GM12865 (cell line): ENCODE data around the gene CAPG.

Source experiments
- DNase-seq: peaks from one replicate; pipeline ENCODE4 v3.0.0; 2010; ENCODE audit warnings: low read depth
- H3K4me3 ChIP-seq: 2 replicates; pipeline ENCODE4 v1.5.1; 2011; ENCODE audit warnings: mild to moderate bottlenecking, low read depth, low read length, control low read depth
- TF ChIP-seq, protein P1 (sequence below): IDR thresholded peaks from 2 replicates; pipeline ENCODE4 v1.5.1; 2011; ENCODE audit warnings: low read length, control low read depth, low read depth, inconsistent platforms; ENCODE audit not compliant: insufficient read depth; ENCODE audit errors: missing control alignments

Gene CAPG

GRCh38 chr2:85400023-85400422 lies 10.1 kb downstream of the CAPG start:
- no peak overlapping the region for H3K4me3 ChIP-seq
- no peak for DNase-seq
- TF ChIP-seq, protein P1, sequence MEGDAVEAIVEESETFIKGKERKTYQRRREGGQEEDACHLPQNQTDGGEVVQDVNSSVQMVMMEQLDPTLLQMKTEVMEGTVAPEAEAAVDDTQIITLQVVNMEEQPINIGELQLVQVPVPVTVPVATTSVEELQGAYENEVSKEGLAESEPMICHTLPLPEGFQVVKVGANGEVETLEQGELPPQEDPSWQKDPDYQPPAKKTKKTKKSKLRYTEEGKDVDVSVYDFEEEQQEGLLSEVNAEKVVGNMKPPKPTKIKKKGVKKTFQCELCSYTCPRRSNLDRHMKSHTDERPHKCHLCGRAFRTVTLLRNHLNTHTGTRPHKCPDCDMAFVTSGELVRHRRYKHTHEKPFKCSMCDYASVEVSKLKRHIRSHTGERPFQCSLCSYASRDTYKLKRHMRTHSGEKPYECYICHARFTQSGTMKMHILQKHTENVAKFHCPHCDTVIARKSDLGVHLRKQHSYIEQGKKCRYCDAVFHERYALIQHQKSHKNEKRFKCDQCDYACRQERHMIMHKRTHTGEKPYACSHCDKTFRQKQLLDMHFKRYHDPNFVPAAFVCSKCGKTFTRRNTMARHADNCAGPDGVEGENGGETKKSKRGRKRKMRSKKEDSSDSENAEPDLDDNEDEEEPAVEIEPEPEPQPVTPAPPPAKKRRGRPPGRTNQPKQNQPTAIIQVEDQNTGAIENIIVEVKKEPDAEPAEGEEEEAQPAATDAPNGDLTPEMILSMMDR, result no peak

DNA sequence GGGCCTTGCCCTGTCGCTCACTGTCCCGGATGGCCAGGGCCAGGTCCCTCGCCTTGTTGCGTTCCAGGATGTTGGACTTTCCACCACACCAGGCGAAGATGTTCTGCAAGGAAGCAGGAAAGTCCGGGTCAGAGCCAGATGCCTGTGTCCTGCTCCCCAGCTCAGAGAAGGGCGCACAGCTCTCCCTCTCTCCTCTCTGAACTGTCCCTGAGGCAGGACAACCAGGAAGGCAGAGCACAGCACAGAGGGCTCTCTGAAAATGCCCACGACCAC lies 11.0 kb downstream of the CAPG start:
- no peak for DNase-seq
- H3K4me3 ChIP-seq, result no peak overlapping the region
- TF ChIP-seq, protein P1, result no peak

DNA sequence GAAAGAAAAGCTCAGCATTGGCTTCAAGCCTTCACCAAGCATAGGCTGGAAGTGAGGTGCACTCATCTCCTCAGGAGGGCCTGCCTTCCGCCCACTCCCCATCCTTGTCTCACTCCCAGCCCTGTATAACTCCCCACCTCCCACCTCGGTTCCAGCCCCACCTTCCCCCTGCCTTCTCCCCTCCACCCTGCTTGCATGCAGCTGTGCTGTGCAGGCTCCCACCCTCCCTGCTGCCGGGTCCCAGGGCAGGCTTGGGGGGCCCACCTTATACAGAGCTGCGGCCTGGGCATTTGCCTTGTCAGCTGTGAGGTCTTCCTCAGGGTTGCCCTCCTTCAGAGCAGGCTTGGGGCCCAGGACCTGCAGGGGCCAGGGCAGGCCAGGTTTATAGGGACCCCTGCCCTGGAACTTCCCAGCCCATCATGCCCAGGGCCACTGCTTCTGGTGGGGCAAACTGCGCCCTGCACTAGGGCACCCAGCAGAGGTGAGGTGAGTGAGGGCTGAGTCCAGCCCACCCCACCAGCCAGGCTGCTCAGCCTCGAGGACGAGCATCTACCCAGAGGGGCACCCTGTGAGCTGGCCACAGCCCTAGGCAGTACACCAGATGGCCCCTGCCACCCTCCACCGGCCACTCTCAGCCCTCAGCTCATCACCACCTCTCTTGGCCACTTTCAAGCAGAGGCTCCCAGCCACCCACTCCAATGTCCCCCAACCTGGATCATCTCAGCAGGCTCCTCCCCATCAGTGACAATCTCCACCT lies 11.6 kb downstream of the CAPG start:
- TF ChIP-seq, protein P1, result no peak

GRCh38 chr2:85397925-85398331 lies 12.2 kb downstream of the CAPG start:
- H3K4me3 ChIP-seq, result no peak overlapping the region
- TF ChIP-seq, protein P1, result no peak
- no peak for DNase-seq

More for the DNA sequence above, 11.6 kb downstream of the CAPG start:
- no peak for DNase-seq
- no peak overlapping the region for H3K4me3 ChIP-seq

GRCh38 chr2:85396531-85397470 lies 13.4 kb downstream of the CAPG start:
- peak; percentile 29 for DNase-seq
- no peak overlapping the region for H3K4me3 ChIP-seq
- TF ChIP-seq, protein P1, result no peak

DNA sequence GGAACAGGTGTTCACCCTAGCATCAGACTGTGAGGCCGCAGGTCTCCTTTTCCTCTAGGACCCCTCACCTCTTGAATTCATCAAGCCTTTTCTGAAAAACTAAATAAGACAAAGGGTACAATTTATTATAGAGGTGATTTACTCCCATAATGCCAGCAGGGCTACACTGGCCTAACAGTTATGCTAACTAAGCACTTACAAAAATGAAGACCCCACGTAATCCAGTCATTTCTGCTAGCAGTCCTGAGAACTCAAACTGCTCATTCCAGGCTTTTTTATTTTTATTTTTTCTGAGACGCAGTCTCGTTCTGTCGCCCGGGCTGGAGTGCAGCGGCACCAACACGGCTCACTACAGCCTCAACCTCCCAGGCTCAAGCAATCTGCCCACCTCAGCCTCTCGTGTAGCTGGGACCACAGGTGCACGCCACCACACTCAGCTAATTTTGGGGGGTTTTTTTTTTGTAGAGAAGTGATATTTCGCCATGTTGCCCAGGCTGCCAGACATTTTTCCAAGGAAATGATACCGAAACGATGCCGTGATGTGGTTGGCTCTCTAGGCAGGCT lies 14.2 kb downstream of the CAPG start:
- no peak for DNase-seq
- H3K4me3 ChIP-seq, result no peak overlapping the region
- TF ChIP-seq, protein P1, result no peak
